GM19238 (cell line): ENCODE data around the gene SALL1.

ENCODE experiments used
- DNase-seq: peaks from one replicate; pipeline ENCODE4 v3.0.0; 2011; ENCODE audit warnings: low spot score; ENCODE audit not compliant: insufficient read length

The SALL1 gene

GRCh38 chr16:51113236-51114125 lies 37.6 kb downstream of the SALL1 start:
- no peak for DNase-seq

GRCh38 chr16:51112323-51112722 lies 38.7 kb downstream of the SALL1 start:
- DNase-seq: no peak

DNA sequence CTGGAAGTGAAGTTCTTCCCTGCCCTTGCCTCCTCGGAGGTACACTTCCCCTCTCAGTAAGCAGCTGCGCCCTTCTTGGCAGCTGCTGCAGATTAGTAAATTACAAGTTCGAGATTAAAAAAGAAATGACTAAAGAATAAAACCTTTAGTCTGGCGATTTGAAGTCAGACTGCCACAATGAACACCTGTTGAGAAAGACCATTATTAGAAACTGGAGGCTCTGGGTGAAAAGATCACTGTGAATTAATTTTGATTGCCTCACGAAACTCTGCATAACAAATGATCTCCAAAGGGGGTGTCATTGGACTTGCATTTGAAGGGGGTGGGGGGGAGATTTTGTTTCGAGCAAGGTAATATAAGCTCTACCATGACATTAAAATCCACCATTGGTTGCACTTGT lies 39.3 kb downstream of the SALL1 start:
- no peak for DNase-seq

DNA sequence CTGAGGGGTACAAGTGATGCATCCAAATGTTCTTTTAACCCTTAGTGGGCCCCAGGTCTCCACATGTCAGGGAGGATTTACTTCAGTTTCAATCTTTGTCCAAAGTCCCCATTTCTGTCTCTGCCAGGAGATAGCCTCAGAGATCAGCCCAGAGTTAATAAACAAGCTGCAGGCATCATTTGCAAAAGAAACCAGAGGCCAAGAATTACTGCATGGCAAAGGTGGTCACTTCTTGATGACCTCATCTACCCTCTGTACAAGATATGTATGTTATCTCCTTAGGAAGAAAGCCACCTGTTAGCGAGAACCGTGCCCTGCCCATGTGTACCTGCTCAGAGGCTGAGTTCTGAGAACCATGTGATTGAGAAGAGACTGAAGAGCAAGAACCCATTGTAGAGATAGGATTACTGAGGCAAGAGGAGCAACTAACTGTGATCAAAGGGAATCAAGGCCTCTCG lies 40.3 kb downstream of the SALL1 start:
- DNase-seq: no peak

DNA sequence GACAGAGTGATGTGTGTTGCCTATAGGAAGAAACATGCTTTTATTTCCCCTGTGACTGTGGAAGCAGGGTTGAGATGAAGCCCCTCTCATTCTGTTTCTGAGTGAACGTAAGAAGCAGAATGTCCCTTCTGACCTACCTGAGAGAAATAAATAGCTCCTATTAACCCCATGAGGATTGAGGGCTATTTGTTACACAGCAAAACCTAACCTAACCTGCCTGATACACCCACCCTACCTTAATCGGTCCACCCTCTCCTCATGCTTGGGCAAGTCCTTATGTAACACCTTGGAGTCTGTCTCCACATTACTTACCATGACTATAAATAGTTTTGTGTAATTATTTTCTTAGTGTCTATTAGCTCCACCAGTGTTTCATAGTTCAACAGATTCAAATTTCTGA lies 41.9 kb downstream of the SALL1 start:
- no peak for DNase-seq

DNA sequence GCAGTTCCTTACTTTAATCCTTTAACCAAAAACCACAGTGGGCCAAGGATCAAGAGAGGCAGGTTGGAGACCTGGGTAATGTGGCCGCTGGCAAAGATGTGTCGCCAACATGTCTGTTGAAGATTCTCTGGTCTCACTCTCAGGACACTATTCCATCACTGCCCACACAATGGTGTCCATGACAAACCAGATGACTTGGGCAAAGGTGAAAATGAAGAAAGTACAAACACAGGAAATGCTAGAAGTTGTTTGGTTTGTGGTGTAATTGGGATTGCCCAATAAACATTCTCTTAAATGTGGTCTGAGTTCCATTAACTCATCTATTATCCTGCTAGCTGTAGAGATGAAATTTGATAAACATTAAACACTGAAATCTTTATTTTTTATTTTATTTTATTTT lies 43.3 kb downstream of the SALL1 start:
- no peak for DNase-seq

- DNase-seq: no peak
These were observed 44.5 kb downstream of the SALL1 start for GRCh38 chr16:51106535-51106934.

- DNase-seq: no peak
These were observed 47.5 kb downstream of the SALL1 start for GRCh38 chr16:51103590-51103989.

GRCh38 chr16:51097729-51098128 lies 53.3 kb downstream of the SALL1 start:
- no peak for DNase-seq

DNA sequence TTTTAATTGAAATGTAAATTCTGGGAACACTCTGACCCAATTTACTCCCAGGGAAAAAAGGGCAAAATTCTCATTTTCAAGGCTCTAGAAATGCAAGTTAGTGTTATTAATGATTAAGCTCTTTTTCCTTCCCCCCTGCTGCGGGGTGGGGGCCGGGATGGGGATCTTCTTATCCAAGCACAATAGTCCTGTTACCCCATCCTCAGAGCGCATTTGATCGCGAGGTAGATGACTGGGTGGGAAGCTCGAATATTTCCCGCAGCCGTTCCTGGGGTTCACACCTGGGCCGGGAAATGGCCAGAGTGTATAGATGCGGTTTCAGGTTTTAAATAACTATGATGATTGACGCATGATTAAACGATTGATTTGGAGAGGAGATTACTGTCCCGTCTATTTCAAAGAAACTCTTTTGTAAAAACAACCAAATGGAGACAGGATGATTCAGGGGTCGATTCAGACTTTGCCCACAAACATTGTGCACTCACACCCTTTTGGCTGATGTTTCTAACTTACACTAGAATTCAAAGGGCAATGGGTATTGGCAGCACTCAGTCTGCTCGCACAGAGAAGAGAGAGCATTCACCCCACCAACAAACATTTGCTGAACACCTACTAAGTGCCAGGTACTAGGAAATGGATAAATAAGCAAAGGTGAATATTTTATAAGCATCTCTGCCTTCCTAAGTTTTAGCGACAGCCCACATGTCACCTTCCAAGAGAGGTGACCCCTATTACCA lies 55.0 kb downstream of the SALL1 start:
- DNase-seq: no peak

DNA sequence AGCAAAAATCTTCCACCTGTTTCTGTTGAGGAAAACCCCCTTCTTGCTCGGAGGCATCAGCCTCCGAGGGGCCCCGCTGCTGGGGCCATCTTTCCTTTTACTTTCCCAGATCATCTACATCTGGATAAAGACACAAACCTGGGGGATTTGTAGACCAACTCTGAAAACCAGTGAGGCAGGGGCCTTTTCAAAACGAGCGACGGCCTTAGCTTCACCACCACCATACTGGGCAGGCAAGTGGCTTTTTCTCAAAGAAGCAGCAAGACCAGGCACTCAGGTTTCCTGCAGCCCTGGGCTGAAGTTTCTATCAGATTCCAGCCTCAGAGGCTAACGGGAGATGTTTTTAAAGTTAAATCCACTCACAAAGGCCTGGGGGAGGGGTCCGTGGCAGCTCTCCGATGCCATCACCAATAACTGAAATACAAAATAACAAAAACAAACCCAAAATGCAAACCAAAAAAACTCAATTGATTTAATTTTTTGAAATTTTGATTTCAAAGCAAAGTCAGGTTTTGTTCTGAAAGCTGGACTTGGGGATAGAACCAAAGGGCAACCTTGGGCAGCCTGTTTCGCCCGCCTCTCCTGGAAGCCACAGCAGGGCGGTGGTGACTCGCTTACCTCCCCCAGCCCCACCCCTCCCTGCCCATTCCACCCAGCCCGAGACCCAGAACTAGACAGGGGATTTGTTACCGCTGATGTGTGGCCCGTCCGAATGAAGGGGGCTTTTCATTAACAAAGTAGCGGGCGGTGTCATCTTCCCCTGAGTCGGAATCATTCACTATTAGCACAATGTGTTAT lies 55.8 kb downstream of the SALL1 start:
- no peak for DNase-seq

GRCh38 chr16:51093726-51094280 lies 57.3 kb downstream of the SALL1 start:
- DNase-seq: no peak
